ENCODE data around the gene VEZF1. TPM values are rescaled to one million over a fixed set of nuclear protein-coding genes. Genes with fewer than 3 reads are reported as not detected.

VEZF1 gene
- total and polyA plus RNA-seq, 4 donors, result 21.2 to 59.8 (median 42.5) TPM

- 56 to 57% methylated on average over 4 of the region's 4 CpGs for WGBS, 2 donors
These were observed 14.3 kb upstream of the VEZF1 start for GRCh38 chr17:58002154-58002948.

GRCh38 chr17:58001461-58002124, 13.5 kb upstream of the VEZF1 start:
- ATAC-seq (ENCODE audit: low FRiP score) (no peak), DNase-seq (no peak)
- 30 to 31% methylated on average over 1 of the region's 1 CpG for WGBS, 2 donors
- Histone ChIP-seq H3K27me3 (ENCODE audit: control insufficient read depth in 1 of 2, insufficient read depth in 2 of 2, low read length in 1 of 2) (no peaks in the 10 kb centered on the region), H3K36me3 (ENCODE audit: control insufficient read depth in 1 of 2, insufficient read depth in 2 of 2, low read length in 1 of 2) (peaks cover 2 to 4% of the 10 kb centered on the region in 2 donors), H3K9me3 (ENCODE audit: control insufficient read depth, low read length) (no peaks in the 10 kb centered on the region), H3K4me1 (ENCODE audit: control insufficient read depth in 1 of 2, insufficient read depth in 2 of 2, low read length in 2 of 2) (peaks cover 0 to 8% of the 10 kb centered on the region in 2 donors), H3K4me3 (ENCODE audit: low read length in 2 of 2) (no peak overlapping the region), H3K27ac (ENCODE audit: low read depth in 1 of 2, low read length in 2 of 2) (no peak overlapping the region)
- intact Hi-C loops (cut with DNase I), result loop anchor here in 1 of 2 donors (10.0 kb wide), 1 partner anchor 113 kb away; no protein-coding TSS in a partner anchor

More at GRCh38 chr17:58002154-58002948, 14.3 kb upstream of the VEZF1 start:
- Histone ChIP-seq H3K36me3 (ENCODE audit: control insufficient read depth in 1 of 2, insufficient read depth in 2 of 2, low read length in 1 of 2) (peaks cover 2 to 4% of the 10 kb centered on the region in 2 donors), H3K4me3 (ENCODE audit: low read length in 2 of 2) (no peak overlapping the region), H3K27ac (ENCODE audit: low read depth in 1 of 2, low read length in 2 of 2) (no peak overlapping the region), H3K4me1 (ENCODE audit: control insufficient read depth in 1 of 2, insufficient read depth in 2 of 2, low read length in 2 of 2) (peaks cover 0 to 8% of the 10 kb centered on the region in 2 donors), H3K27me3 (ENCODE audit: control insufficient read depth in 1 of 2, insufficient read depth in 2 of 2, low read length in 1 of 2) (no peaks in the 10 kb centered on the region), H3K9me3 (ENCODE audit: control insufficient read depth, low read length) (no peaks in the 10 kb centered on the region)
- DNase-seq, result no peak
- intact Hi-C loops (cut with DNase I), result loop anchor here in 1 of 2 donors (10.0 kb wide), 1 partner anchor 112 kb away; no protein-coding TSS in a partner anchor
- ATAC-seq (ENCODE audit: low FRiP score), result no peak

- intact Hi-C loops (cut with DNase I), result loop anchor here (1.0 to 10.0 kb wide), 3 partner anchors 115 to 875 kb away; no protein-coding TSS in a partner anchor
- H3K4me3 ChIP-seq (ENCODE audit: low read length in 2 of 2), result no peak overlapping the region
- no peaks in the 10 kb centered on the region for H3K27me3 ChIP-seq (ENCODE audit: control insufficient read depth in 1 of 2, insufficient read depth in 2 of 2, low read length in 1 of 2)
- peaks cover 0 to 5% of the 10 kb centered on the region in 2 donors for H3K4me1 ChIP-seq (ENCODE audit: control insufficient read depth in 1 of 2, insufficient read depth in 2 of 2, low read length in 2 of 2)
- DNase-seq (no peak), ATAC-seq (ENCODE audit: low FRiP score) (peak; percentile 88)
- peaks cover 0 to 4% of the 10 kb centered on the region in 2 donors for H3K36me3 ChIP-seq (ENCODE audit: control insufficient read depth in 1 of 2, insufficient read depth in 2 of 2, low read length in 1 of 2)
- no peaks in the 10 kb centered on the region for H3K9me3 ChIP-seq (ENCODE audit: control insufficient read depth, low read length)
- H3K27ac ChIP-seq (ENCODE audit: low read depth in 1 of 2, low read length in 2 of 2), result no peak overlapping the region
- 53% methylated on average over 1 of the region's 1 CpG for WGBS, 2 donors
These were observed 11.5 kb upstream of the VEZF1 start for GRCh38 chr17:57999496-58000017.

GRCh38 chr17:57999010-57999495, 11.0 kb upstream of the VEZF1 start:
- DNase-seq, result no peak
- H3K27ac ChIP-seq (ENCODE audit: low read depth in 1 of 2, low read length in 2 of 2), result no peak overlapping the region
- intact Hi-C loops (cut with DNase I), result loop anchor here (1.0 to 10.0 kb wide), 2 partner anchors 141 to 874 kb away; no protein-coding TSS in a partner anchor
- no peak for ATAC-seq (ENCODE audit: low FRiP score)
- peaks cover 0 to 4% of the 10 kb centered on the region in 2 donors for H3K36me3 ChIP-seq (ENCODE audit: control insufficient read depth in 1 of 2, insufficient read depth in 2 of 2, low read length in 1 of 2)
- H3K9me3 ChIP-seq (ENCODE audit: control insufficient read depth, low read length), result no peaks in the 10 kb centered on the region
- peaks cover 0 to 4% of the 10 kb centered on the region in 2 donors for H3K4me1 ChIP-seq (ENCODE audit: control insufficient read depth in 1 of 2, insufficient read depth in 2 of 2, low read length in 2 of 2)
- no peak overlapping the region for H3K4me3 ChIP-seq (ENCODE audit: low read length in 2 of 2)
- no peaks in the 10 kb centered on the region for H3K27me3 ChIP-seq (ENCODE audit: control insufficient read depth in 1 of 2, insufficient read depth in 2 of 2, low read length in 1 of 2)

GRCh38 chr17:57997085-57997809, 9.2 kb upstream of the VEZF1 start:
- Histone ChIP-seq H3K27me3 (ENCODE audit: control insufficient read depth in 1 of 2, insufficient read depth in 2 of 2, low read length in 1 of 2) (no peaks in the 10 kb centered on the region), H3K4me3 (ENCODE audit: low read length in 2 of 2) (no peak overlapping the region), H3K9me3 (ENCODE audit: control insufficient read depth, low read length) (no peaks in the 10 kb centered on the region), H3K4me1 (ENCODE audit: control insufficient read depth in 1 of 2, insufficient read depth in 2 of 2, low read length in 2 of 2) (peaks cover 0 to 2% of the 10 kb centered on the region in 2 donors), H3K27ac (ENCODE audit: low read depth in 1 of 2, low read length in 2 of 2) (no peak overlapping the region), H3K36me3 (ENCODE audit: control insufficient read depth in 1 of 2, insufficient read depth in 2 of 2, low read length in 1 of 2) (no peaks in the 10 kb centered on the region)
- DNase-seq, result no peak
- intact Hi-C loops (cut with DNase I), result loop anchor here in 1 of 2 donors (10.0 kb wide), 1 partner anchor 872 kb away; no protein-coding TSS in a partner anchor
- ATAC-seq (ENCODE audit: low FRiP score), result no peak
- 87 to 88% methylated on average over 3 of the region's 3 CpGs for WGBS, 2 donors

GRCh38 chr17:57995076-57995956, 7.3 kb upstream of the VEZF1 start:
- no peaks in the 10 kb centered on the region for H3K36me3 ChIP-seq (ENCODE audit: control insufficient read depth in 1 of 2, insufficient read depth in 2 of 2, low read length in 1 of 2)
- peak overlapping the region in 1 of 2 donors; percentile 0 for H3K27ac ChIP-seq (ENCODE audit: low read depth in 1 of 2, low read length in 2 of 2)
- H3K9me3 ChIP-seq (ENCODE audit: control insufficient read depth, low read length), result no peaks in the 10 kb centered on the region
- intact Hi-C loops (cut with DNase I), result loop anchor here in 1 of 2 donors (2.0 to 10.0 kb wide), 2 partner anchors 137 to 871 kb away; no protein-coding TSS in a partner anchor
- no peaks in the 10 kb centered on the region for H3K4me1 ChIP-seq (ENCODE audit: control insufficient read depth in 1 of 2, insufficient read depth in 2 of 2, low read length in 2 of 2)
- DNase-seq, result peak; percentile 75 to 77
- 18 to 23% methylated on average over 4 of the region's 4 CpGs for WGBS, 2 donors
- H3K27me3 ChIP-seq (ENCODE audit: control insufficient read depth in 1 of 2, insufficient read depth in 2 of 2, low read length in 1 of 2), result no peaks in the 10 kb centered on the region
- H3K4me3 ChIP-seq (ENCODE audit: low read length in 2 of 2), result no peak overlapping the region
- ATAC-seq (ENCODE audit: low FRiP score), result peak; percentile 91

- no peak for ATAC-seq (ENCODE audit: low FRiP score)
- Histone ChIP-seq H3K27me3 (ENCODE audit: control insufficient read depth in 1 of 2, insufficient read depth in 2 of 2, low read length in 1 of 2) (no peaks in the 10 kb centered on the region), H3K4me3 (ENCODE audit: low read length in 2 of 2) (no peak overlapping the region), H3K36me3 (ENCODE audit: control insufficient read depth in 1 of 2, insufficient read depth in 2 of 2, low read length in 1 of 2) (no peaks in the 10 kb centered on the region), H3K4me1 (ENCODE audit: control insufficient read depth in 1 of 2, insufficient read depth in 2 of 2, low read length in 2 of 2) (no peaks in the 10 kb centered on the region), H3K9me3 (ENCODE audit: control insufficient read depth, low read length) (no peaks in the 10 kb centered on the region), H3K27ac (ENCODE audit: low read depth in 1 of 2, low read length in 2 of 2) (no peak overlapping the region)
- 44 to 50% methylated on average over 2 of the region's 2 CpGs for WGBS, 2 donors
- no peak for DNase-seq
- intact Hi-C loops (cut with DNase I), result loop anchor here in 1 of 2 donors (2.0 to 10.0 kb wide), 2 partner anchors 136 to 870 kb away; no protein-coding TSS in a partner anchor
These were observed 6.4 kb upstream of the VEZF1 start for GRCh38 chr17:57994436-57994835.
